Endothelial cell of umbilical vein (primary cell): ENCODE measurements around the gene JARID2. TPM values are rescaled to one million over a fixed set of nuclear protein-coding genes. Genes with fewer than 3 reads are reported as not detected.

ENCODE experiments used
- BruUV-seq: library from RNA; stranded (reverse); fragments of 400-500 nt; replicated peaks from 2 replicates; lab custom pipeline; 2021; lab: Mats Ljungman, UMichigan
- CTCF ChIA-PET: fragments of 300-600, 350-600 bp; sonication (Branson Sonifier 250); formaldehyde crosslinking; loops from one replicate; lab custom pipeline; 2021; ENCODE audit warnings: antibody characterized with exemption, inconsistent platforms; lab: Charles Lee
- POLR2A ChIA-PET: fragments of 300-600, 350-600 bp; sonication (Branson Sonifier 250); formaldehyde crosslinking; loops from one replicate; lab custom pipeline; 2021; ENCODE audit warnings: antibody characterized with exemption, inconsistent platforms; lab: Charles Lee
- DNase-seq: peaks from one replicate; pipeline ENCODE4 v3.0.0-alpha.2; 2011; ENCODE audit warnings: low read depth, low spot score
- FAIRE-seq: peaks from 2 replicates; lab custom pipeline; 2011; peaks lifted over from hg19 to GRCh38; lab: Jason Lieb, UNC
- H2AFZ ChIP-seq: 2 replicates; pipeline ENCODE4 v1.6.0; 2012; ENCODE audit warnings: low read depth, low read length, control low read depth, inconsistent platforms
- H3K27ac ChIP-seq: 2 replicates; pipeline ENCODE4 v1.5.1; 2011; ENCODE audit warnings: low read depth, mild to moderate bottlenecking, control low read depth, low read length, moderate library complexity; ENCODE audit not compliant: insufficient read depth
- H3K27me3 ChIP-seq, 2 experiments: 2 replicates each; pipeline versions ENCODE4 v1.6.0 to v1.6.1; 2011; ENCODE audit warnings: low read length in 2 of 2, mixed read lengths in 1 of 2; ENCODE audit not compliant: control insufficient read depth in 2 of 2, insufficient read depth in 2 of 2
- H3K36me3 ChIP-seq, 2 experiments: 2 replicates in 1 of 2; 3 replicates in 1 of 2; pipeline ENCODE4 v1.5.1; 2011; ENCODE audit warnings: low read length in 2 of 2, mild to moderate bottlenecking in 1 of 2, moderate library complexity in 1 of 2; ENCODE audit not compliant: control insufficient read depth in 2 of 2, insufficient read depth in 2 of 2; ENCODE audit errors: extremely low read depth in 1 of 2
- H3K4me1 ChIP-seq: 3 replicates; pipeline ENCODE4 v1.5.1; 2011; ENCODE audit warnings: mild to moderate bottlenecking, low read length; ENCODE audit not compliant: control insufficient read depth, insufficient read depth; ENCODE audit errors: extremely low read depth
- H3K4me2 ChIP-seq: 2 replicates; pipeline ENCODE4 v1.6.1; 2011; ENCODE audit warnings: low read length, control low read depth, mixed read lengths; ENCODE audit not compliant: insufficient read depth
- H3K4me3 ChIP-seq, 3 experiments: fragments of 200-600 bp in 1 of 3; sonication (generic), shearing (Covaris generic) in 1 of 3; replicated peaks in 1 of 3; 2 replicates each; pipeline ENCODE4 v1.5.1; 2011 to 2016; ENCODE audit warnings: control low read depth in 3 of 3, low read length in 3 of 3, mild to moderate bottlenecking in 2 of 3, inconsistent platforms in 1 of 3, low read depth in 1 of 3, moderate library complexity in 1 of 3; ENCODE audit not compliant: insufficient read depth in 1 of 3
- H3K79me2 ChIP-seq: 2 replicates; pipeline ENCODE4 v1.6.0; 2012; ENCODE audit warnings: low read length, inconsistent platforms; ENCODE audit not compliant: control insufficient read depth, insufficient read depth
- H3K9ac ChIP-seq: replicated peaks from 2 replicates; pipeline ENCODE3; 2011; ENCODE audit warnings: low read length, control low read depth; ENCODE audit not compliant: insufficient read depth; ENCODE audit errors: extremely low read depth
- H3K9me1 ChIP-seq: replicated peaks from 3 replicates; pipeline ENCODE4 v1.6.0; 2011; ENCODE audit warnings: mild to moderate bottlenecking, low read length; ENCODE audit not compliant: control insufficient read depth, insufficient read depth; ENCODE audit errors: extremely low read depth
- H3K9me3 ChIP-seq: replicated peaks from 2 replicates; pipeline ENCODE4 v1.5.1; 2012; ENCODE audit warnings: low read length, inconsistent platforms; ENCODE audit not compliant: control insufficient read depth, insufficient read depth
- H4K20me1 ChIP-seq: replicated peaks from 2 replicates; pipeline ENCODE3; 2011; ENCODE audit warnings: mild to moderate bottlenecking, low read length; ENCODE audit not compliant: control insufficient read depth, insufficient read depth; ENCODE audit errors: extremely low read depth
- CTCF ChIP-seq, 2 donors: IDR thresholded peaks; 1 replicate in 1 of 2; 2 replicates in 1 of 2; pipeline ENCODE4 v1.5.1; 2011; ENCODE audit warnings: low read length in 2 of 2, mild to moderate bottlenecking in 2 of 2, moderate library complexity in 2 of 2, control low read depth in 1 of 2, inconsistent platforms in 1 of 2, low read depth in 1 of 2; ENCODE audit not compliant: insufficient read depth in 1 of 2; ENCODE audit errors: extremely low read depth in 1 of 2
- EZH2 ChIP-seq: IDR thresholded peaks from 2 replicates; pipeline ENCODE4 v1.6.1; 2012; ENCODE audit warnings: borderline replicate concordance, low read depth, mild to moderate bottlenecking, moderate library complexity, low read length, inconsistent platforms; ENCODE audit not compliant: severe bottlenecking
- FOS ChIP-seq: IDR thresholded peaks from 2 replicates; pipeline ENCODE4 v1.6.1; 2011; ENCODE audit warnings: mild to moderate bottlenecking, low read length, moderate library complexity, borderline replicate concordance; ENCODE audit not compliant: insufficient read depth
- GATA2 ChIP-seq: IDR thresholded peaks from 2 replicates; pipeline ENCODE4 v1.7.0; 2011; ENCODE audit warnings: low read depth, mild to moderate bottlenecking, moderate library complexity, mixed read lengths, low read length; ENCODE audit not compliant: insufficient read length, insufficient read depth
- JUN ChIP-seq: IDR thresholded peaks from 2 replicates; pipeline ENCODE4 v1.6.1; 2011; ENCODE audit warnings: borderline replicate concordance, low read depth; ENCODE audit not compliant: insufficient read length, insufficient read depth
- MYC ChIP-seq: IDR thresholded peaks from one replicate; pipeline ENCODE4 v1.6.1; 2011; ENCODE audit warnings: mild to moderate bottlenecking, low read depth, low read length
- POLR2A ChIP-seq: IDR thresholded peaks from 2 replicates; pipeline ENCODE4 v1.6.1; 2012; ENCODE audit warnings: low read depth, mild to moderate bottlenecking, control low read depth, low read length
- POLR2AphosphoS5 ChIP-seq: IDR thresholded peaks from 2 replicates; pipeline ENCODE4 v1.6.1; 2012; ENCODE audit warnings: low read depth, mild to moderate bottlenecking, control low read depth, low read length, moderate library complexity; ENCODE audit not compliant: insufficient read depth
- dilution Hi-C: fragments of 300-500 bp; cut with MboI; formaldehyde crosslinking; loops from one replicate; pipeline ENCODE4 v1.15.0; 2019; ENCODE audit warnings: low sequenced_read_pairs; ENCODE audit not compliant: extremely low pct_ligation_motif_present
- intact Hi-C: fragments of 100-400 bp; cut with micrococcal nuclease; formaldehyde crosslinking; loops from one replicate; pipeline ENCODE4 v1.10.0; 2022
- polyA plus RNA-seq, 4 experiments: library from polyadenylated mRNA; depleted of rRNA in 3 of 4; stranded (reverse) in 3 of 4; unstranded in 1 of 4; fragments of >200 nt; gene quantifications; 2 replicates each; pipeline versions ENCODE4 v1.2.1 to v1.2.3, GENCODE V29; 2011 to 2012; ENCODE audit warnings: missing spikeins in 1 of 4
- total RNA-seq: library from RNA; stranded (reverse); gene quantifications from 2 replicates; pipeline ENCODE4 v1.2.3, GENCODE V29; 2021
- TF ChIP-seq, protein P1 (sequence below): IDR thresholded peaks from 2 replicates; pipeline ENCODE4 v1.6.1; 2011; ENCODE audit not compliant: insufficient read depth, insufficient read length

JARID2 gene
- total and polyA plus RNA-seq, 2 donors (not counting 3 experiments of a cell fraction or from before 2014, with no cell fraction given) = 2.9 to 10.6 TPM

DNA sequence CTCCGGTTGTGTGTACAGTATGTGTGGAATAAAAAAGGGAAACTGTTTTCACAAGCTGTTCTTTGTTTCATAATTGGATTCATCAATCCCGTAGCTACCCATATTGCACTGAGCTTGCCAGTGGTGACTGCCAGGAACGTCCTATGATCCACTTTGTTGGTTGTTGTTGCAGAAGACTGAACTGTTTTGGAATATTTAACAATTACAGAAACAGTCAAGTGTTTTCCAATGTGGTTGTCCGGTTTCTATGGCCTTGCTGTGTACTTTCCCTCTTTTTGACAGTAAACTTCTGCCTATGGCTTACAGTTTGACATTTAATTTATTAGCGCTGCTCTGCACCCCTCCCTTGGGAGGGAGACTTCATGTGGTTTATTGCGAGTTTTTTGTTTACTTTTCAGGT, 275.7 kb downstream of the JARID2 start:
- no peaks in the 10 kb centered on the region for H3K79me2 ChIP-seq
- CTCF ChIA-PET = interaction anchor here (0.7 to 0.9 kb wide), 2 partner anchors 20 to 30 kb away, joined by 3 to 5 read pairs; no protein-coding TSS in a partner anchor
- no peak overlapping the region for H3K9ac ChIP-seq
- TF ChIP-seq FOS (no peak), MYC (no peak), JUN (no peak), CTCF (IDR thresholded peaks at IDR 0.05; ENCODE audit: extremely low read depth in 1 of 2, insufficient read depth in 1 of 2, low read depth in 1 of 2, low read length in 2 of 2) (no peak), POLR2A (no peak), EZH2 (no peak), GATA2 (no peak), POLR2AphosphoS5 (no peak)
- TF ChIP-seq, protein P1, sequence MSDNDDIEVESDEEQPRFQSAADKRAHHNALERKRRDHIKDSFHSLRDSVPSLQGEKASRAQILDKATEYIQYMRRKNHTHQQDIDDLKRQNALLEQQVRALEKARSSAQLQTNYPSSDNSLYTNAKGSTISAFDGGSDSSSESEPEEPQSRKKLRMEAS = no peak
- intact Hi-C loops (no loop called here), dilution Hi-C loops (no loop called here)
- no TSS peak for BruUV-seq
- H4K20me1 ChIP-seq = no peaks in the 10 kb centered on the region
- H3K27ac ChIP-seq = no peak overlapping the region
- H3K4me1 ChIP-seq = no peaks in the 10 kb centered on the region
- no peaks in the 10 kb centered on the region for H3K9me1 ChIP-seq
- no peaks in the 10 kb centered on the region for H3K9me3 ChIP-seq
- DNase-seq (no peak), FAIRE-seq (no peak)
- POLR2A ChIA-PET = no interaction called here
- no peaks in the 10 kb centered on the region for H3K27me3 ChIP-seq
- H2AFZ ChIP-seq = no peak overlapping the region
- H3K36me3 ChIP-seq = peaks cover 5 to 20% of the 10 kb centered on the region in 2 experiments
- H3K4me3 ChIP-seq = no peak overlapping the region
- H3K4me2 ChIP-seq = no peak overlapping the region
